HepG2 (cell line): Measurements from ENCODE around the gene CTIF. TPM values are rescaled to one million over a fixed set of nuclear protein-coding genes. Genes with fewer than 3 reads are reported as not detected.

Experiments used
- ATAC-seq: fragments of 200-7000 bp; cut with Tn5 transposase; 3 replicates; pipeline ENCODE4 v1.9.1; 2020; ENCODE audit warnings: mild to moderate bottlenecking, moderate library complexity
- BruUV-seq: library from RNA; stranded (reverse); fragments of 400-500 nt; replicated peaks from 2 replicates; lab custom pipeline; 2021; lab: Mats Ljungman, UMichigan
- CTCF ChIA-PET: fragments of 300-600 bp; formaldehyde crosslinking; extraction: SDS; loops from one replicate; lab custom pipeline; 2021; ENCODE audit warnings: low total read pairs, inconsistent platforms, low intra/inter-chr PET ratio; lab: Yijun Ruan, JAX
- POLR2A ChIA-PET: fragments of 350-600 bp; sonication (Branson Sonifier 250); formaldehyde crosslinking; loops from one replicate; lab custom pipeline; 2020; ENCODE audit warnings: antibody characterized with exemption, inconsistent platforms; lab: Yijun Ruan, JAX
- DNase-seq: peaks from one replicate; pipeline ENCODE4 v3.0.0-alpha.2; 2015; ENCODE audit warnings: low spot score
- FAIRE-seq: peaks from 3 replicates; lab custom pipeline; 2011; peaks lifted over from hg19 to GRCh38; lab: Jason Lieb, UNC
- H2AFZ ChIP-seq: one replicate; pipeline ENCODE4 v1.6.1; 2011; ENCODE audit warnings: low read length, inconsistent platforms
- H3K27ac ChIP-seq: fragments of 300-600 bp; 3 replicates; pipeline ENCODE4 v1.8.0; 2011; ENCODE audit warnings: mixed run types, mild to moderate bottlenecking, mixed read lengths, low read length, inconsistent platforms; ENCODE audit not compliant: insufficient read depth; ENCODE audit errors: extremely low read length
- H3K27me3 ChIP-seq, 2 experiments: fragments of 200-600 bp in 1 of 2; 2 replicates in 1 of 2; 3 replicates in 1 of 2; pipeline versions ENCODE4 v1.6.0 to v1.8.0; 2011; ENCODE audit warnings: low read length in 2 of 2, mild to moderate bottlenecking in 2 of 2, moderate library complexity in 2 of 2, inconsistent platforms in 1 of 2; ENCODE audit not compliant: insufficient read depth in 2 of 2, control insufficient read depth in 1 of 2
- H3K36me3 ChIP-seq, 2 experiments: fragments of 200-600 bp in 1 of 2; replicated peaks in 1 of 2; 2 replicates in 1 of 2; 3 replicates in 1 of 2; pipeline versions ENCODE4 v1.5.1 to v1.8.0; 2011; ENCODE audit warnings: low read length in 2 of 2, inconsistent platforms in 1 of 2; ENCODE audit not compliant: insufficient read depth in 2 of 2, control insufficient read depth in 1 of 2
- H3K4me1 ChIP-seq: 2 replicates; pipeline ENCODE4 v1.5.1; 2012; ENCODE audit warnings: low read length, inconsistent platforms; ENCODE audit not compliant: insufficient read depth
- H3K4me2 ChIP-seq: 2 replicates; pipeline ENCODE4 v1.6.0; 2011; ENCODE audit warnings: low read depth, low read length, inconsistent platforms
- H3K4me3 ChIP-seq, 3 experiments: fragments of 200-600 bp in 1 of 3; sonication (generic), shearing (Covaris generic) in 1 of 3; replicated peaks in 1 of 3; 2 replicates each; pipeline ENCODE4 v1.5.1; 2011 to 2016; ENCODE audit warnings: low read length in 3 of 3, inconsistent platforms in 2 of 3, low read depth in 2 of 3, mild to moderate bottlenecking in 2 of 3, control low read depth in 1 of 3, mixed read lengths in 1 of 3; ENCODE audit not compliant: insufficient read depth in 1 of 3
- H3K79me2 ChIP-seq: one replicate; pipeline ENCODE4 v1.6.1; 2011; ENCODE audit warnings: low read length, inconsistent platforms; ENCODE audit not compliant: insufficient read depth
- H3K9ac ChIP-seq: 2 replicates; pipeline ENCODE4 v1.6.0; 2011; ENCODE audit warnings: mild to moderate bottlenecking, low read depth, low read length, inconsistent platforms; ENCODE audit not compliant: insufficient read depth
- H3K9me3 ChIP-seq: 2 replicates; pipeline ENCODE4 v1.5.1; 2012; ENCODE audit warnings: mild to moderate bottlenecking, low read length
- H4K20me1 ChIP-seq: 2 replicates; pipeline ENCODE4 v1.6.0; 2011; ENCODE audit warnings: inconsistent platforms, mild to moderate bottlenecking, low read length, moderate library complexity; ENCODE audit not compliant: insufficient read depth
- ATF4 ChIP-seq, 2 experiments: fragments of 450-650 bp in 1 of 2; sonication (generic) in 1 of 2; formaldehyde crosslinking; IDR thresholded peaks; 2 replicates each; pipeline versions ENCODE4 v1.5.0 to v1.8.0; 2020 to 2022; ENCODE audit warnings: mild to moderate bottlenecking in 1 of 2, missing genetic modification reagents in 1 of 2
- BRCA1 ChIP-seq: sonication (generic); formaldehyde crosslinking; IDR thresholded peaks from 2 replicates; pipeline ENCODE4 v1.4.0; 2020; ENCODE audit warnings: missing genetic modification reagents
- BRD4 ChIP-seq: sonication (generic); formaldehyde crosslinking; IDR thresholded peaks from 2 replicates; pipeline ENCODE4 v1.4.0; 2020; ENCODE audit warnings: missing genetic modification reagents
- EP300 ChIP-seq, 3 experiments: sonication (generic) in 1 of 3; formaldehyde crosslinking in 1 of 3; IDR thresholded peaks; 2 replicates each; pipeline versions ENCODE4 v1.5.1 to v1.6.1; 2011 to 2020; ENCODE audit warnings: low read depth in 2 of 3, low read length in 2 of 3, borderline replicate concordance in 1 of 3, improper control_type of control experiment in 1 of 3, mild to moderate bottlenecking in 1 of 3, missing genetic modification reagents in 1 of 3, moderate library complexity in 1 of 3
- MIXL1 ChIP-seq: IDR thresholded peaks from 2 replicates; pipeline ENCODE4 v1.6.1; 2016
- SRF ChIP-seq: IDR thresholded peaks from 2 replicates; pipeline ENCODE4 v1.6.1; 2011; ENCODE audit warnings: mild to moderate bottlenecking, low read depth, low read length, moderate library complexity
- TFE3 ChIP-seq: IDR thresholded peaks from 2 replicates; pipeline ENCODE4 v1.6.1; 2016
- ZBTB44 ChIP-seq: sonication (generic); formaldehyde crosslinking; IDR thresholded peaks from 2 replicates; pipeline ENCODE4 v1.4.0; 2020; ENCODE audit warnings: missing genetic modification reagents
- ZNF646 ChIP-seq: sonication (generic); formaldehyde crosslinking; IDR thresholded peaks from 2 replicates; pipeline ENCODE4 v1.9.0; 2021; ENCODE audit warnings: mild to moderate bottlenecking, missing genetic modification reagents
- WGBS: methylation state at CpG from one replicate; pipeline ENCODE4 v1.1.6; 2017; ENCODE audit warnings: low lambda C conversion rate; 5-methylcytosine and 5-hydroxymethylcytosine counted together
- in situ Hi-C: cut with HindIII; loops from 2 replicates; pipeline ENCODE4 v1.10.0; 2017; ENCODE audit warnings: low pct_unique_long_range_greater_than_20kb; ENCODE audit not compliant: extremely low pct_ligation_motif_present
- intact Hi-C: fragments of 100-400 bp; cut with micrococcal nuclease; formaldehyde crosslinking; loops from one replicate; pipeline ENCODE4 v1.10.0; 2022; ENCODE audit not compliant: unreplicated experiment
- polyA plus RNA-seq, 8 experiments: library from polyadenylated mRNA; depleted of rRNA in 3 of 8; stranded (reverse) in 7 of 8; unstranded in 1 of 8; fragments of >200 nt; fragmentation: Illumina TruSeq in 4 of 8; extraction: Trizol in 4 of 8; gene quantifications; 2 replicates each; pipeline versions ENCODE4 v1.2.1 to v1.2.3, GENCODE V29; 2011 to 2016; ENCODE audit warnings: low read depth in 4 of 8, missing spikeins in 1 of 8, mixed read lengths in 1 of 8; ENCODE audit not compliant: insufficient read depth in 1 of 8
- total RNA-seq, 5 experiments: library from RNA; depleted of rRNA; stranded (reverse); fragments of >200 nt; fragmentation: Illumina TruSeq; extraction: Trizol; gene quantifications; 2 replicates each; pipeline ENCODE4 v1.2.3, GENCODE V29; 2016; ENCODE audit warnings: low read depth in 1 of 5

CTIF gene
- total and polyA plus RNA-seq, 2 of the 13 experiments (the other 11 are each of a cell fraction or from before 2014, with no cell fraction given), result 18.2 to 28.0 TPM

GRCh38 chr18:48663096-48663930 is 124.5 kb downstream of the CTIF start:
- Histone ChIP-seq H3K9me3 (no peaks in the 10 kb centered on the region), H3K4me3 (no peak overlapping the region), H3K36me3 (peaks cover 11 to 32% of the 10 kb centered on the region in 2 experiments), H3K27me3 (no peaks in the 10 kb centered on the region), H3K27ac (no peak overlapping the region), H3K79me2 (no peaks in the 10 kb centered on the region), H3K9ac (no peak overlapping the region), H4K20me1 (0 out of 2 replicates have a peak, but pooled peaks cover 2% of the 10 kb centered on the region), H3K4me2 (no peak overlapping the region), H2AFZ (no peak overlapping the region), H3K4me1 (peaks cover 17% of the 10 kb centered on the region)
- POLR2A ChIA-PET, result no interaction called here
- BruUV-seq, result no TSS peak
- no peak for TF ChIP-seq ZNF646
- no peak for TF ChIP-seq TFE3 (CRISPR knock-in tag)
- TF ChIP-seq MIXL1, result no peak
- TF ChIP-seq EP300 (IDR thresholded peaks at IDR 0.05; ENCODE audit: low read depth in 2 of 2, low read length in 2 of 2), result no peak
- TF ChIP-seq EP300 (CRISPR knock-in tag; IDR thresholded peaks at IDR 0.05; ENCODE audit: borderline replicate concordance), result no peak
- TF ChIP-seq SRF, result no peak
- no peak for TF ChIP-seq BRD4 (CRISPR knock-in tag)
- TF ChIP-seq ZBTB44 (CRISPR knock-in tag), result no peak
- no peak for TF ChIP-seq ATF4 (CRISPR knock-in tag; IDR thresholded peaks at IDR 0.05)
- TF ChIP-seq BRCA1 (CRISPR knock-in tag), result no peak
- FAIRE-seq, result no peak
- WGBS, result 97% methylated on average over 10 of the region's 14 CpGs
- DNase-seq, result no peak
- in situ Hi-C loops, result loop anchor here (5.0 kb wide), 2 partner anchors 56 to 191 kb away; no protein-coding TSS in a partner anchor
- intact Hi-C loops, result loop anchor here (2.0 kb wide), 1 partner anchor 59 kb away; no protein-coding TSS in a partner anchor
- ATAC-seq, result no peak
- CTCF ChIA-PET, result interaction anchor here (1.2 to 2.5 kb wide), 3 partner anchors 58 to 187 kb away, joined by 3 to 21 read pairs (median 8); no protein-coding TSS in a partner anchor
